ENCODE data around the gene USH2A. TPM values are rescaled to one million over a fixed set of nuclear protein-coding genes. Genes with fewer than 3 reads are reported as not detected.

Gene USH2A
- total RNA-seq, 3 donors from 2014 or later, result 0.03 to 0.17 TPM; not detected in 1

GRCh38 chr1:215608646-215609045 lies 814.6 kb downstream of the USH2A start:
- no peak for DNase-seq
- H3K9me3 ChIP-seq, result peaks cover 2% of the 10 kb centered on the region
- no peak overlapping the region for H3K4me3 ChIP-seq
- intact Hi-C loops (cut with DNase I, micrococcal nuclease), result no loop called here
- no peak for TF ChIP-seq CTCF (IDR thresholded peaks at IDR 0.05)
- no peak for ATAC-seq
- no peaks in the 10 kb centered on the region for H3K36me3 ChIP-seq (ENCODE audit: low read depth)
- no peaks in the 10 kb centered on the region for H3K4me1 ChIP-seq (ENCODE audit: low read depth)

- intact Hi-C loops (cut with DNase I, micrococcal nuclease), result no loop called here
Measured at GRCh38 chr1:215607412-215607811, 815.8 kb downstream of the USH2A start.

DNA sequence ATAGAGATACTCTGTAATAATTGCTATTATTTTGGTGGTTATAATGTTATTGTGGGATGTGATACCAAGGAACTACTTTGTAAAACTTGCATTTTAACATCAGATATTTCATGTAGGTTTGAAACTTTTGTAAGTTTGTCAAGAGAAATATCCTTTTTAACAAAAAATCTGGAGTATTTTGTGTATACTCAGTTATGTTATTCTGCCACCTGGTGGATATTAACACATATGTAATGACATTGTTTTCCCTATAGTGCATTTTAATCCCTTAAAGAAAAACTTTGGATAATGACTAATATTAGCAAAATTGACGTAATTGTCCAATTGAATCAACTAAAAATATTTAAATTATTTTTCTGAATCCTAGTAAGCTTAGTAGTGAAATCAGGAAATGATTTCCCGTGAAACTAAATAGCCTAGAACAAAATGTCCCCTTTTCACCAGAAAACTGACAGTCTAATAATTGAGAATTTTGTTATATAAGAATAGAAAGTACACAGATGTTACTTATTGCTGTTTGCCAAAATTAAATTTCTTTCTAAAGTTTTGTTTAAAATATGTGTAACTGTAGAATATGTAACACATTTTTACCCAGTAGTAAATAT lies 816.6 kb downstream of the USH2A start:
- Histone ChIP-seq H3K36me3 (ENCODE audit: low read depth) (no peaks in the 10 kb centered on the region), H3K9me3 (no peaks in the 10 kb centered on the region), H3K4me3 (no peak overlapping the region), H3K4me1 (ENCODE audit: low read depth) (no peaks in the 10 kb centered on the region)
- no peak for TF ChIP-seq CTCF (IDR thresholded peaks at IDR 0.05)
- ATAC-seq (no peak), DNase-seq (no peak)
- intact Hi-C loops (cut with DNase I, micrococcal nuclease), result no loop called here

More at GRCh38 chr1:215607412-215607811, 815.8 kb downstream of the USH2A start:
- Histone ChIP-seq H3K4me1 (ENCODE audit: low read depth) (no peaks in the 10 kb centered on the region), H3K36me3 (ENCODE audit: low read depth) (no peaks in the 10 kb centered on the region), H3K4me3 (no peak overlapping the region), H3K9me3 (no peaks in the 10 kb centered on the region)
- no peak for TF ChIP-seq CTCF (IDR thresholded peaks at IDR 0.05)
- ATAC-seq (no peak), DNase-seq (no peak)

DNA sequence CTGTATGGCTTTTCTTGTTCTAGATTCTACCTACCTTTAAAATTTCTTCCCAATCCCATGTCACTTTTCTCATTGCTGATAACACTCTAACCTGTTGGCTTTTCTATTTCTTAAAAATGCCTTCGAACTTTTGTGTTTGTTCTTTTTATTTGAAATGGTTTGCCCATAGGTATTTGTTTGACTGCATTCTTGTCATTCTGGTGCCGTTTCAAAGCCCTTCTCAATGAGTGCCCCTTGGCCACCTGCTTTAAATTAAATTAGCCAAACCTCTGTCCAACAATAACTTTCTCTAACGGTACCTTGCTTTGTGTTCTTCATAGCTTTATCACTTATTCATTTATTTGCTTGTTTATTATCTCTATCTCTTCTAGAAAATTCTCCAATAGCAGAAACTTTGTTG lies 817.2 kb downstream of the USH2A start:
- DNase-seq (no peak), ATAC-seq (no peak)
- H3K4me3 ChIP-seq, result no peak overlapping the region
- no peaks in the 10 kb centered on the region for H3K36me3 ChIP-seq (ENCODE audit: low read depth)
- no peaks in the 10 kb centered on the region for H3K4me1 ChIP-seq (ENCODE audit: low read depth)
- intact Hi-C loops (cut with DNase I, micrococcal nuclease), result no loop called here
- H3K9me3 ChIP-seq, result no peaks in the 10 kb centered on the region
- TF ChIP-seq CTCF (IDR thresholded peaks at IDR 0.05), result no peak

DNA sequence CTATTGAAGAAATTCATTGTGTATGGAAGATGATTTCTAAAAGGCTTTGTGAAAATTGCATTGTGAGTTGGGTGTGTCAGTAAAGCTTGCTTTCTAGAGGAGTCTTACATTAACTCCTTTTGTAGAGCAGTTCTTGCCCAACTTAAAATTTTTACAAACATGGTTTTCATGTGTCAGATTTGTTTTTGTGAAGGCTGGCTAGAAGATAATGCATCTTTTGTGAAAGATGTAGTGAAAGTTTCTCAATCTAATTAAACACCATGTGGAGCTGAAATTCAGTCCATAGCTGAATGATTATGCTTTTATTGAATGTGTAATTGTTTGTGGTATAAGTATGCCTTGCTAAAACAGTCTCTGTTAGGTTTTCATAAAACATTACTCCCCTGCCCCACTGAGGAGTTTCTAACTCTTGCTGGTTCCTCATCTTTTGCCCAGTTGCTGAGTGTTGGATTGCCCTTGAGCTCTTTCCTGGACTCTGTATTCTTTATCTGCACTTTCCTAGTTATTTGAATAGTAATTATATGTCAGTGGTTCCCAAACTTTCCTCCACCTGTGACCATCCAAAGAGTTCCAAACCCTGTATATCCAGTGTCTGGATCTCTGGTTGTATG lies 818.1 kb downstream of the USH2A start:
- Histone ChIP-seq H3K4me1 (ENCODE audit: low read depth) (no peaks in the 10 kb centered on the region), H3K9me3 (no peaks in the 10 kb centered on the region), H3K36me3 (ENCODE audit: low read depth) (no peaks in the 10 kb centered on the region), H3K4me3 (no peak overlapping the region)
- no peak for DNase-seq
- TF ChIP-seq CTCF (IDR thresholded peaks at IDR 0.05), result no peak
- no peak for ATAC-seq
- intact Hi-C loops (cut with DNase I, micrococcal nuclease), result no loop called here
